Measurements from ENCODE around the gene RSBN1.

DNA sequence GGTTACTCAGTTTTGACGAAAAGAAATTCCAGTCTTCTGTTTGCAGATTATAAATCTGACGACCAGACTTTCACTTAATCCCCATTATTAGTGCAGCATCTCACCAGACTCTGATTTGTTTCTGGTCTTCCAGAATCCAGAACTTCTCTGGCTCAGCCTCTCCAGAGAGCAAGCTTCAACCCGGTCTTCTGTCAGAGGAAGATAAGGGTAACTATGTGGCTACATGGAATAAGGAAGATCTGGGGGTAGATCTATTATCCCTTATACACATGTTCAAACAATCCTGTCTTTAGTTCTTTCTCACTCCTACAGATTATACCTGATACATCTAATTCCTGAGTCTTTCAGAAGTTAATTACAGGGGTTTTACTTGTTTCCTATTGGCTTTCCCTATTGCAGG, 62.9 kb downstream of the RSBN1 start:
- TF ChIP-seq, protein P1, sequence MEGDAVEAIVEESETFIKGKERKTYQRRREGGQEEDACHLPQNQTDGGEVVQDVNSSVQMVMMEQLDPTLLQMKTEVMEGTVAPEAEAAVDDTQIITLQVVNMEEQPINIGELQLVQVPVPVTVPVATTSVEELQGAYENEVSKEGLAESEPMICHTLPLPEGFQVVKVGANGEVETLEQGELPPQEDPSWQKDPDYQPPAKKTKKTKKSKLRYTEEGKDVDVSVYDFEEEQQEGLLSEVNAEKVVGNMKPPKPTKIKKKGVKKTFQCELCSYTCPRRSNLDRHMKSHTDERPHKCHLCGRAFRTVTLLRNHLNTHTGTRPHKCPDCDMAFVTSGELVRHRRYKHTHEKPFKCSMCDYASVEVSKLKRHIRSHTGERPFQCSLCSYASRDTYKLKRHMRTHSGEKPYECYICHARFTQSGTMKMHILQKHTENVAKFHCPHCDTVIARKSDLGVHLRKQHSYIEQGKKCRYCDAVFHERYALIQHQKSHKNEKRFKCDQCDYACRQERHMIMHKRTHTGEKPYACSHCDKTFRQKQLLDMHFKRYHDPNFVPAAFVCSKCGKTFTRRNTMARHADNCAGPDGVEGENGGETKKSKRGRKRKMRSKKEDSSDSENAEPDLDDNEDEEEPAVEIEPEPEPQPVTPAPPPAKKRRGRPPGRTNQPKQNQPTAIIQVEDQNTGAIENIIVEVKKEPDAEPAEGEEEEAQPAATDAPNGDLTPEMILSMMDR (conservative IDR thresholded peaks at IDR 0.05 in 1 of 2, IDR thresholded peaks at IDR 0.05 in 1 of 2; ENCODE audit: extremely low read depth in 1 of 2, insufficient read depth in 1 of 2, low read depth in 1 of 2, low read length in 2 of 2) = no peak
- TF ChIP-seq EZH2 (IDR thresholded peaks at IDR 0.05; ENCODE audit: borderline replicate concordance, low read length) = no peak
